Esophagus squamous epithelium (tissue), 4 donors: ENCODE results near the gene ZNF524.

Source experiments
- POLR2A ChIP-seq, 4 donors: fragments of 450-650 bp; IDR thresholded peaks; one replicate each; pipeline ENCODE4 v1.6.1; 2017; ENCODE audit warnings: antibody characterized with exemption in 4 of 4, mild to moderate bottlenecking in 4 of 4, moderate library complexity in 3 of 4
- TF ChIP-seq, protein P1 (sequence below), 6 experiments: fragments of 450-650 bp in 4 of 6; fragments of 200-600 bp in 2 of 6; sonication (generic) in 2 of 6; IDR thresholded peaks; one replicate each; pipeline ENCODE4 v1.5.1; 2016 to 2019; ENCODE audit warnings: antibody characterized with exemption in 6 of 6, mild to moderate bottlenecking in 4 of 6, moderate library complexity in 4 of 6

DNA sequence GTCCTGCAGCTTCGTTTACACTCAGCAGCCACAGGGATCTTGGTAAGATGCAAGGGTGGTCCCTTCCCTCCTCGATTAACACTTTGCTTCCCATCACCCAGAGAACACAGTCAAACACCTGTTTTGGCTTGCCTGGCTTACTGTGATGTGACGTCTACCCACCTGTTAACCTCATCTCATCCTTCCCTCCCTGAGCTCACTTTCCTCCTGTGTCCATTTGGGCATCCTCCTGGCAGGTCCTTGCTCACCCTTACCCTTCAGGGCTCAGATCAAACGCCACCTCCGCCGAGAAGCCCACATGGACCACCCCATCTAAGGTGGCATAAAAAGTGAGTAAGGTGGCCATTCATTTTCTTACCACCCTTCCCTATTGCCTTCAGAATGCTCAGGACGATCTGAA lies 10.0 kb upstream of the ZNF524 start:
- TF ChIP-seq, protein P1, sequence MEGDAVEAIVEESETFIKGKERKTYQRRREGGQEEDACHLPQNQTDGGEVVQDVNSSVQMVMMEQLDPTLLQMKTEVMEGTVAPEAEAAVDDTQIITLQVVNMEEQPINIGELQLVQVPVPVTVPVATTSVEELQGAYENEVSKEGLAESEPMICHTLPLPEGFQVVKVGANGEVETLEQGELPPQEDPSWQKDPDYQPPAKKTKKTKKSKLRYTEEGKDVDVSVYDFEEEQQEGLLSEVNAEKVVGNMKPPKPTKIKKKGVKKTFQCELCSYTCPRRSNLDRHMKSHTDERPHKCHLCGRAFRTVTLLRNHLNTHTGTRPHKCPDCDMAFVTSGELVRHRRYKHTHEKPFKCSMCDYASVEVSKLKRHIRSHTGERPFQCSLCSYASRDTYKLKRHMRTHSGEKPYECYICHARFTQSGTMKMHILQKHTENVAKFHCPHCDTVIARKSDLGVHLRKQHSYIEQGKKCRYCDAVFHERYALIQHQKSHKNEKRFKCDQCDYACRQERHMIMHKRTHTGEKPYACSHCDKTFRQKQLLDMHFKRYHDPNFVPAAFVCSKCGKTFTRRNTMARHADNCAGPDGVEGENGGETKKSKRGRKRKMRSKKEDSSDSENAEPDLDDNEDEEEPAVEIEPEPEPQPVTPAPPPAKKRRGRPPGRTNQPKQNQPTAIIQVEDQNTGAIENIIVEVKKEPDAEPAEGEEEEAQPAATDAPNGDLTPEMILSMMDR (IDR thresholded peaks at IDR 0.05): no peak
- TF ChIP-seq POLR2A (IDR thresholded peaks at IDR 0.05): no peak
